ENCODE measurements around the gene HELZ2. TPM values are rescaled to one million over a fixed set of nuclear protein-coding genes. Genes with fewer than 3 reads are reported as not detected.

The HELZ2 gene
- total and polyA plus RNA-seq, 2 donors, result 15.5 to 19.9 TPM

- Histone ChIP-seq H3K4me1 (ENCODE audit: insufficient read depth) (no peaks in the 10 kb centered on the region), H3K4me3 (ENCODE audit: low read depth, low read length) (no peak overlapping the region), H3K36me3 (ENCODE audit: insufficient read depth) (no peaks in the 10 kb centered on the region), H3K27ac (ENCODE audit: low read depth) (no peak overlapping the region)
- DNase-seq (ENCODE audit: extremely low spot score), result no peak
- 85% methylated on average over 43 of the region's 43 CpGs for WGBS
These were observed 5.7 kb downstream of the HELZ2 start for GRCh38 chr20:63568170-63568981.

- Histone ChIP-seq H3K36me3 (ENCODE audit: insufficient read depth) (no peaks in the 10 kb centered on the region), H3K27ac (ENCODE audit: low read depth) (no peak overlapping the region), H3K4me1 (ENCODE audit: insufficient read depth) (no peaks in the 10 kb centered on the region), H3K4me3 (ENCODE audit: low read depth, low read length) (no peak overlapping the region)
- no peak for DNase-seq (ENCODE audit: extremely low spot score)
- 84% methylated on average over 37 of the region's 37 CpGs for WGBS
These were observed 6.5 kb downstream of the HELZ2 start for GRCh38 chr20:63567386-63568169.

GRCh38 chr20:63567136-63567385 lies 7.0 kb downstream of the HELZ2 start:
- peaks cover 2% of the 10 kb centered on the region for H3K36me3 ChIP-seq (ENCODE audit: insufficient read depth)
- no peak overlapping the region for H3K4me3 ChIP-seq (ENCODE audit: low read depth, low read length)
- no peak overlapping the region for H3K27ac ChIP-seq (ENCODE audit: low read depth)
- 89% methylated on average over 22 of the region's 22 CpGs for WGBS
- no peak for DNase-seq (ENCODE audit: extremely low spot score)
- H3K4me1 ChIP-seq (ENCODE audit: insufficient read depth), result no peaks in the 10 kb centered on the region

- Histone ChIP-seq H3K27ac (ENCODE audit: low read depth) (no peak overlapping the region), H3K4me1 (ENCODE audit: insufficient read depth) (no peaks in the 10 kb centered on the region), H3K36me3 (ENCODE audit: insufficient read depth) (peaks cover 2% of the 10 kb centered on the region), H3K4me3 (ENCODE audit: low read depth, low read length) (no peak overlapping the region)
- WGBS, result 90% methylated on average over 46 of the region's 46 CpGs
- DNase-seq (ENCODE audit: extremely low spot score), result no peak
These were observed 7.5 kb downstream of the HELZ2 start for GRCh38 chr20:63566395-63567135.

GRCh38 chr20:63565699-63566335 lies 8.2 kb downstream of the HELZ2 start:
- DNase-seq (ENCODE audit: extremely low spot score), result no peak
- Histone ChIP-seq H3K27ac (ENCODE audit: low read depth) (no peak overlapping the region), H3K4me1 (ENCODE audit: insufficient read depth) (no peaks in the 10 kb centered on the region), H3K36me3 (ENCODE audit: insufficient read depth) (peaks cover 2% of the 10 kb centered on the region), H3K4me3 (ENCODE audit: low read depth, low read length) (no peak overlapping the region)
- WGBS, result 95% methylated on average over 43 of the region's 43 CpGs

DNA sequence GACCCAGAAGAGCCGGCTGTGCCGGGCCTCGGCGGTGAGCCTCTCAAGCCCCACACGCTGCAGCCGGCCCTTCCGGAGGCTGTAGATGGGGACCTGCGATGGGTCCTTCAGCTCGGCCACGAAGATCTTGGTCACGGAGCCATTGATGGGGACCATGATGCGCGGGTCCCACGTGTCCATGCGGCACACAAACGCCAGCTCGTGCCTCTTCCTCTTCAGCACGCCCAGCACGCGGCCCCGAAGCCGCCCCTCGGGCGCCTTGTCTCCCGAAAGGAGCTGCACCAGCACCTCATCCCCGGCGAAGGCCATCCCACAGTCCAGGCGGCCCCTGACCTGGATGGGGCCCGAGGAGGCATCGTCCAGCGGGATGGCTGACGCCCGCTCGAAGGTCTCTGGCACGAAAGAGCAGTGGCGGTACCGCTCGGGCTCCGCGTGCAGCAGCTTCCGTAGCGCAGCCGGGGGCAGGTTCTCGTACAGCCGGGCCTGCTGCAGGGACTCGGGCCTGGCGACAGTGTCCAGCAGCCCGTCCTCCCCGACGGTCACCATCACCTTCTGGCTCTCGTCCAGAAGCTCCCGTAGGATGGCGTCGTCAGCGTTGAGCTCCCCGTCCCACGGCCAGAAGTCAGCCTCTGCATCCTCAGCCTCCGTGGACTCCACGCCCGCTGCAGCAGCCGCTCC lies 8.9 kb downstream of the HELZ2 start:
- WGBS, result 95% methylated on average over 61 of the region's 61 CpGs
- DNase-seq (ENCODE audit: extremely low spot score), result no peak
- H3K27ac ChIP-seq (ENCODE audit: low read depth), result no peak overlapping the region
- no peak overlapping the region for H3K4me3 ChIP-seq (ENCODE audit: low read depth, low read length)
- H3K4me1 ChIP-seq (ENCODE audit: insufficient read depth), result no peaks in the 10 kb centered on the region
- peaks cover 2% of the 10 kb centered on the region for H3K36me3 ChIP-seq (ENCODE audit: insufficient read depth)

- Histone ChIP-seq H3K27ac (ENCODE audit: low read depth) (no peak overlapping the region), H3K4me1 (ENCODE audit: insufficient read depth) (no peaks in the 10 kb centered on the region), H3K4me3 (ENCODE audit: low read depth, low read length) (no peak overlapping the region), H3K36me3 (ENCODE audit: insufficient read depth) (peaks cover 2% of the 10 kb centered on the region)
- WGBS, result 95% methylated on average over 62 of the region's 62 CpGs
- DNase-seq (ENCODE audit: extremely low spot score), result no peak
These were observed 9.8 kb downstream of the HELZ2 start for GRCh38 chr20:63564036-63564810.

DNA sequence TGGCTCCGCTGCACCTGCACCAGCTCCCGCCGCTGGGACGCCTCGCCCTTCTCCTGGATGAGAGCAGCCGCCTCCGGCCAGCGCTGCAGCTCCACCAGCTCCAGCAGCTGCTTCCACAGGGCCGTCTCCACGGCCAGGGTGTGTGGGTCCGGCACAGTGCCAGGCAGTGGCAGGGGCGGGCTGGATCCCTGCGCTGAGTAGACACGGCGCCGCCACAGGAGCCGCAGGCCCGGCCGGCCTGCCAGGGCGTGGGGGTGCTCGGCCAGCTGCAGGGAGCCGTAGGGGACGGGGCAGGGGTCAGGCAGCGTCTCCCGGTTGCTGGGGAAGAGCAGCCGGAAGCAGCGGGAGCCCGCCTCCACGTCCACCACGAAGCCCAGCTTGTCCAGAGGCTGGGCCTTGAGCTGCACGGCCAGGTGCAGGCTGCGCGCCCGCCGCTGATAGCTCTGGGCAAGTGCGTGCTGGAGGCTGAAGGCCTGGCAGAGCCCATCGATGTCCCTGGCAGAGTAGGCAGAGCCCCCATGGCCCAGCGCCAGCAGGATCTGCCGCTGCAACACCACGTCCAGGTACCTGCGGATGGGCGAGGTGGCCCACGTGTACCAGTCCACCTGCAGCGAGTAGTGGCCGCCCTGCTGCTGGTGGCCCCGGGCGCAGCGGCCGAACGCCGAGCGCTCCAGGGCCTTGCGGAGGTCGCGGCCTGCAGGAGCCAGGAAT lies 10.7 kb downstream of the HELZ2 start:
- peaks cover 4% of the 10 kb centered on the region for H3K36me3 ChIP-seq (ENCODE audit: insufficient read depth)
- no peak overlapping the region for H3K4me3 ChIP-seq (ENCODE audit: low read depth, low read length)
- 95% methylated on average over 55 of the region's 55 CpGs for WGBS
- no peak overlapping the region for H3K27ac ChIP-seq (ENCODE audit: low read depth)
- DNase-seq (ENCODE audit: extremely low spot score), result no peak
- no peaks in the 10 kb centered on the region for H3K4me1 ChIP-seq (ENCODE audit: insufficient read depth)

DNA sequence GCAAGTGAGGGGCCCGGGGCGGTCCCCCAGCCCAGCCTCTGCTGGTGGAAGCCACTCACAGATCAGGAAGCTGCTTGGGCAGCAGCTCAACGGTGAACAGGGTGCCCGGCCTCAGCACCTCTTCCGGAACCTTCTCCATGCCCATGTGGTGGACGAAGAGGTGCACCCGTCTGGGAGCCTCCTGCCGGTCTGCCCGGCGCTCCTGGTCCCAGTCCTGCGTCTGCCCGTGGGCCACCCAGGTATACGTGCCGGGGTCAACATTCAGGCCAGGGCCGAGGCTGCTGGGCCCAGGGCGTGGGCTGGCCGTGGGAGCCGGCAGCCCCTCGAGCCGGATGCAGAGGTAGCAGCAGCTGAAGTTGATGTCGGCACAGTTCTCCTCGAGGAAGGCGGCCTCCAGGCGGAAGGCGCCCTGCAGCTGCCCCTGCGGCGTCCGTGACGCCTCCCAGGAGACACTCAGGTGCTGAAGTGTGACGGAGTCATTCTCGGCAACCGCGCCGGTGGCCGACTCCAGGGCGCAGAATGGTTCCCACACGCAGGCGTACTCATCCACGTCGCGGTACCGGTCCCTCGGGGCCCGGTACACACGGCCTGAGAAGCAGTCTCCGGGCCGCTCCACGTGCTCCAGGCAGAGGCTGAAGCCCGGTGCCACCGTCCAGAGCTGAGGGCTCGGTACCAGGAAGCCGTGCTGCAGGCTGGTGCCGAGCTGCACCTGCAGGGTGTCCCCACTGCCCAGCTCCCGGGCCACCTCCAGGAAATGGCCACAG lies 11.4 kb downstream of the HELZ2 start:
- H3K36me3 ChIP-seq (ENCODE audit: insufficient read depth), result peaks cover 4% of the 10 kb centered on the region

GRCh38 chr20:63561624-63562396 lies 12.2 kb downstream of the HELZ2 start:
- DNase-seq (ENCODE audit: extremely low spot score), result no peak
- H3K4me1 ChIP-seq (ENCODE audit: insufficient read depth), result no peaks in the 10 kb centered on the region
- no peak overlapping the region for H3K4me3 ChIP-seq (ENCODE audit: low read depth, low read length)
- H3K36me3 ChIP-seq (ENCODE audit: insufficient read depth), result peaks cover 4% of the 10 kb centered on the region
- no peak overlapping the region for H3K27ac ChIP-seq (ENCODE audit: low read depth)
- WGBS, result 90% methylated on average over 36 of the region's 36 CpGs

More for the DNA sequence above, 11.4 kb downstream of the HELZ2 start:
- Histone ChIP-seq H3K4me3 (ENCODE audit: low read depth, low read length) (no peak overlapping the region), H3K4me1 (ENCODE audit: insufficient read depth) (no peaks in the 10 kb centered on the region), H3K27ac (ENCODE audit: low read depth) (no peak overlapping the region)
- WGBS, result 93% methylated on average over 54 of the region's 54 CpGs
- no peak for DNase-seq (ENCODE audit: extremely low spot score)
